Stimulated activated CD8-positive, alpha-beta memory T cell treated with anti-CD3 and anti-CD28 coated beads, Interleukin-7, amount 100 ng/mL, for 1 hour (primary cell): ENCODE results near the gene DUOX1.

Experiments used
- DNase-seq, 2 donors: peaks; one replicate each; pipeline ENCODE4 v3.0.0-alpha.2; 2020; ENCODE audit warnings: low read depth in 2 of 2

The DUOX1 gene

GRCh38 chr15:45187894-45188830 lies 58.4 kb downstream of the DUOX1 start, which contains the start of gene SHF:
Gene SHF, minus strand, starts transcription at chr15:45187966. Its CDS starts 15 bp downstream, at chr15:45187951.
- DNase-seq, result no peak

- DNase-seq, result no peak
These were observed 67.7 kb downstream of the DUOX1 start for GRCh38 chr15:45197512-45197911.

- peak; percentile 87 to 94 for DNase-seq
These were observed 68.7 kb downstream of the DUOX1 start for GRCh38 chr15:45198337-45199135.

- DNase-seq, result no peak
These were observed 69.5 kb downstream of the DUOX1 start for GRCh38 chr15:45199136-45199810.

- DNase-seq, result peak; percentile 95 to 97
These were observed 70.4 kb downstream of the DUOX1 start for GRCh38 chr15:45200001-45200798.

- DNase-seq, result no peak
These were observed 71.2 kb downstream of the DUOX1 start for GRCh38 chr15:45200799-45201556.

GRCh38 chr15:45201557-45201859 lies 71.7 kb downstream of the DUOX1 start:
- DNase-seq, result no peak

GRCh38 chr15:45201869-45202268 lies 72.1 kb downstream of the DUOX1 start:
- no peak for DNase-seq

- no peak for DNase-seq
These were observed 73.4 kb downstream of the DUOX1 start for GRCh38 chr15:45203182-45203581.

- no peak for DNase-seq
These were observed 75.4 kb downstream of the DUOX1 start for GRCh38 chr15:45205192-45205591.

- no peak for DNase-seq
These were observed 82.7 kb downstream of the DUOX1 start for GRCh38 chr15:45212493-45212892.
